NCI-H2171 treated with DMSO at 0.1 percent for 48 hours (cell line): Measurements from ENCODE around the gene OR9Q1.

Experiments used
- DNase-seq: peaks from one replicate; lab custom pipeline; 2025; lab: John Stamatoyannopoulos, UW

OR9Q1 gene

GRCh38 chr11:58030653-58031052 lies 7.0 kb downstream of the OR9Q1 start, which contains the start of gene OR6Q1:
OR6Q1 (plus strand) TSS chr11:58030953; CDS start chr11:58030953, 0 bp downstream.
- no peak for DNase-seq

- no peak for DNase-seq
These were observed 10.8 kb downstream of the OR9Q1 start for GRCh38 chr11:58034471-58034870.

DNA sequence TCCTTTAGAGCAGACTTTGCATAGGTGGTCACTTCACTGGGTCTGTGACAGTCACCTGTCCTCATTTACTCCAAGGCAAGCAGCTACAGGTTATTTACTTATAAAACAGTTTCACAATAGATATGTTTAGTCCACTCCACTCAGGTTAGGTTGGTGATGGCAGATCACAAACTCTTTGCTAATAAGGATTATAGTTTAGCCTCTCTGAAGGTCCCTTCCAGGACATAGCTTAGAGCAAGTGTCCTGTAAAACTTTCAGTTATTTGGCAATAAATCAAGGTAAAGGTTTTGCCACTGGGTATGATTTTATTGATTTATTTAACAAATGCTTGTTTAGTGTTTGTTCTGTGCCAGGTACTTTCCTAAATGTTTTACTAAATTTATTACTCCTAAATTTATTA lies 15.9 kb downstream of the OR9Q1 start:
- no peak for DNase-seq

DNA sequence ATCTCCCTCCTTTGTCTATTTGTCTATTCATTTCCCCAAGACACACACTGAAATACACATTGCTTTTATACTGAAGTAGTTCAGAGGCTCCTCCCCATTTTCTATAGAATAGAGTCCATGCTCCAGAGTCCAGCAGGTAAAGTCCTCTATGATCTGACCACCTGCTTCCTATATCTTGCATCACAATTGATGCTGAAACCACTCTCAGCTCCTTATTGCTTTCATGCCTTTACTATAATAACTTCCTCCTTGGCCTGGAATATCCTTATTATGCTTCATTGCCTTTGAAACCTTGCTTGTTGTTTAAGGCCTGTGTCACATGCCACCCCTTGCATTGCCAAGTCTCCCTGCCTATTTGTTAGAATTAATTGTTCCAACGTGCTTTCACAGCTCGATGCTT lies 19.7 kb downstream of the OR9Q1 start:
- DNase-seq: no peak

- DNase-seq: no peak
These were observed 22.6 kb downstream of the OR9Q1 start for GRCh38 chr11:58046231-58046630.

- no peak for DNase-seq
These were observed 24.1 kb downstream of the OR9Q1 start for GRCh38 chr11:58047818-58048217.

DNA sequence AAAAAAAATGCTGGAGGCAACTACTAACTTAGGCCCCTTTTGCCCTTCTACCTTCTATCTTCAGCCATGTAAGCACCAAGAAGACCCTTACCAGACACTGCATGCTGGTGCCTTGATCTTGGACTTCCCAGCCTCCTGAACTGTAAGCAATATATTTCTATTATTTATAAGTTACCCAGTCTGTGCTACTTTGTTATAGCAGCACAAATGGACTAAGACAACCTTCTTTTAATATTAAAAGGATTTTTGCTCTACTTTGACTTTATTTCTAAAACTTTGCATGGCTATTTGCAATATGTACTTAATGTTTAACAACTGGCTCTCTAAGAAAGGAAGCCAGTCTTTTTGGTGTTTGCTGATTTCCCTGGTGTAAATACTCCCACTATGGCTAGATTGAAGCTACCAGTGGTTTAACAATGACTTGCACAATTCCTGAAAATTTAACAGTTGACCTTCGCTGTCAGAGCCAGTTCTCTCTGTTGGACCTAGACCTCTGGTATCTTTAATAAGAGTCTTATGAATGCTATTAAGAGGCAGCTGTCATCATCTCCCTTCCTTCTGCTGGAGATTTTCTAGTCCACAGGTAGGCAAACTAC lies 32.2 kb downstream of the OR9Q1 start:
- DNase-seq: no peak

DNA sequence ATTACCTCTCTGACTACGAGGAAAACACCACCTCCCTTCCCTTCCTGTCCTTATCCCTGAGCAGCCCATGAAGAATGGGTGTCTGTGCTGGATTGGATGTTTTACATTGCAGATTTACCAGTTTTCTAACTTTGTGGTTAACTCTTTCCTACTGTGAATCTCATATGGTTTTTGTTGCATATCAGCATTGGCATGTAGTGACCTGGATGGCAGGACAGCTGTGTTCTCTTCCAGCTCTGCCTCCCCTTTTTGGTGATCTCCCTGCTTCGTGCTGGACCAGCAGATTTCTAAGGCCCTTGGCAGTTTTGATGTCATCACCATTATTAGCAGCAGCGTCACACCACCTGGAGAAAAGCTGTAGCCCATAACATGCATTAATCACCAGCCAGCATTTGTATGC lies 33.8 kb downstream of the OR9Q1 start:
- no peak for DNase-seq

DNA sequence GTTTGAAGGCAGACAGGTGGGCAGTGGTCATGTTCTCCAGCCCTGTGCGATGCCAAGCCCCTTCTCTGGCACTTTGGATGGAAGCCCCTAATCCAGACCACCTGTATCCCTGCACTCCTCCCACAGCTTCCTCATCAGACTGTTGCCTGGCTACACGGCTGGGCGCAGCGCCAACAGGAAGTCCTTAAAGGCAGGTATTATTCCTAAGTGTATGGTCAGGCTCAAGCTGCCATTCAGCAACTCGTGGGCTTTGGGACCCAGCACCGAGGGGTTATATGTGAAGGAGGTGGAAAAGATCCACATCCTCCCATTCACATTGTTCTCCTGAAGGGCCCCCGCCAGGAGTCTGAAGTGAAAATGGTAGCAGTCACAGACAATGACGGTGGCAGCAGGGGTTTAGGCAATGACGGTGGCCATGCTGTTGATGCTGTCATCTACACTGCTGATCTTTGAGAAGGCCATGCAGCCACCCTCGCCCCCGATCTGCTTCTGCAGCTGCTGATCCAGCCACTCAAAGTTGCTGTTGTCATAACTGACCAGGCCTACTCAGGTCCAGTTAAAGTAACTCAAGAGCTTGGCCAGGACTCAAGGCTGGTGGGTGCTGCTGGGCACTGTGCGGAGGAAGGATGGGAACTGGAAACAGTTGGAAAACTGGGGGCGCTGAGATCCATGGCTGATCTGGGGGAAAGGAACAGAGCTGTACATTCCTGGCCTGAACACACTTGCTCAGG lies 34.8 kb downstream of the OR9Q1 start:
- no peak for DNase-seq

DNA sequence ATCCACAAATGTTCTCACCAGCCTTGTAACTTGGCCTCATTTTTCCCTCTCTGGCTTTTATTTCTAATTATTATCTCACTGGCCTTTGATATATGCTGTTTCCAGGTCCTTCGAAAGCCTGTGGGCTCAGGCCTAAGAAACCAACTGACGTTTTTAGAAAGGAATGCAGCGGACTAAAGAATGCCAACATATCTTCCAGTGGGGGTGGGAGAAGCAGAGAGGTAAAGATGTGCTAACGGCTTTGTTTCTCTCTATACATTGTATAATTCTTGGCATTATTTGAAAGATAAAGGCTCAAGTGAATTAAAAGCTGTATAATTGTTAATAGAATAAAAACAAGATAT lies 35.3 kb downstream of the OR9Q1 start:
- DNase-seq: no peak

GRCh38 chr11:58060535-58060934 lies 36.9 kb downstream of the OR9Q1 start:
- no peak for DNase-seq

DNA sequence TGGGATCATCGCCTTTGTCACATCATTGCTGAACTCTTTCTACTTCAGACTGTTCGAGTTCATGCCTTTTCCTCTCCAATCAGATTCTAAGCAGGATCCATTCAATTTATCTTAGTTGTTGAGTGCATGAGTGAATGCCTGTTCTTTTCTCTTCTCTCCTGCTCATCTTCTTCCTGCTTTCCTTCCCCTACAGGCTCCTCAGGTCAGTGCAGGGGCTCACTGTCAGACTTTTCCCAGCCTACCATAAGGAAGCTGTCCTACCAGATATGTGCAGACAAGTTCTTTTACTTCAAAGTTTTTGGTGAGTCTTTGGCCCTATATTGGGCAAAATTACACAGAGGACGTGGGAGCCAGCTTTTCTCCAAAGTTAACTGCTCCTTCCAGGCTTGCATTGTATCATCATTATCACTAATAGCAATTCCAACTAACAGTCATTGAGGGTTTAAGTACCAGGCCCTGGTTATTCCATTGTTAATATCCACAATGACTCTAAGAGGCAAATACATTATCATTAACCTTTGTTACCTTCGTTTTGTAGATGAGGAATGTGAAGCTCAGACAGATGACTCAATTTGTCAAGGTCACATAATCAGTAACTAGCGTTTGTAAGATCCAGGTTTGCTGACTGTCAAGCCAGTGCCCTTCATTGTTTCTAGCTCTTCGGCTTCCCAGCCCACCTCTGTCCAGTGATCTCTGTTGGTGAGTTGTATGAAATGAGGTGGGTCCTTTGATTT lies 37.4 kb downstream of the OR9Q1 start:
- DNase-seq: no peak

GRCh38 chr11:58061813-58062212 lies 38.1 kb downstream of the OR9Q1 start:
- DNase-seq: no peak

- DNase-seq: no peak
These were observed 44.0 kb downstream of the OR9Q1 start for GRCh38 chr11:58067685-58068084.

GRCh38 chr11:58068655-58069054 lies 45.0 kb downstream of the OR9Q1 start:
- no peak for DNase-seq

DNA sequence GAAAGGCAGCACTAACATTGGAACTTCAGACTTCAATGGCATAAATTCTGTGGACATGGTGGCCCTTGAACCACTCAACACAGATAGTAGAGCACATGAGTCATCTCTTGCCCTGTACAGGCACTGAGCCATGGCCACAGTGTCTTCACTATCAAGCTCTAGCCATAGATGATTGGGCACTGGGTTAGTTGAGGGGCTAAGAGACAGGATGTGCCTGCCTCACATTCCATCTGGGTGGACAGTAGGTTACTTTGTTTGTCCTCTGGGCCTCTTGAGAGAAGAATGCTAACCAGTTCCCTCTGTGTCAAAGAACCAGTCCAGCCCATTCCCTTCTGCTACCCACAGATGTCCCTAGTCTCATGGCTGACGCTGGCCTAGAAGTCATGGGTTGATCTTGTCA lies 46.9 kb downstream of the OR9Q1 start:
- no peak for DNase-seq

- no peak for DNase-seq
These were observed 52.1 kb downstream of the OR9Q1 start for GRCh38 chr11:58075781-58076180.

- no peak for DNase-seq
These were observed 62.8 kb downstream of the OR9Q1 start for GRCh38 chr11:58086528-58086927.

- DNase-seq: no peak
These were observed 73.8 kb downstream of the OR9Q1 start for GRCh38 chr11:58097437-58097836.

- no peak for DNase-seq
These were observed 97.4 kb downstream of the OR9Q1 start for GRCh38 chr11:58121096-58121495.

DNA sequence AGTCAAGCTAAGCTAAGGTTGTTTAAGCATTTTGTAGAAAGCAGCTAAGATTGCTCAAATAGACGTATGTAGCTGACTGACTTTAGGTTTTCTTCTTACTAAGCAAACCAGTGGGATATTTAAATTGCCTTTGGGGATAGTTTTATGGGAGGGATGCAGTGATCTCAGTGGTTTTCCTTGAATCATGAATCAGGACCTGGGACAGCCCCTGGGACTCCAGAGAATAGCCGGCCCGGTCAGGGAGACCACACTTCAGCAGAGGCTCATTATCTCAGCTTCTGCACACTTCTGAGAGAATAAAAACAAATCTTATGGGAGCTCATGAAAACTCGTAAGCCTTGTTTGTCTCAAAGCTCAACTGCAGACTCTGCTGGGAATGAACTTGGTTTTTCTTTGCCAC lies 101.8 kb downstream of the OR9Q1 start, which contains the start of gene OR9I1:
Gene OR9I1 (minus strand): TSS at position 62 of the 400 bp plus-strand sequence. CDS start 6,086 bp downstream, outside the sequence.
- DNase-seq: no peak

DNA sequence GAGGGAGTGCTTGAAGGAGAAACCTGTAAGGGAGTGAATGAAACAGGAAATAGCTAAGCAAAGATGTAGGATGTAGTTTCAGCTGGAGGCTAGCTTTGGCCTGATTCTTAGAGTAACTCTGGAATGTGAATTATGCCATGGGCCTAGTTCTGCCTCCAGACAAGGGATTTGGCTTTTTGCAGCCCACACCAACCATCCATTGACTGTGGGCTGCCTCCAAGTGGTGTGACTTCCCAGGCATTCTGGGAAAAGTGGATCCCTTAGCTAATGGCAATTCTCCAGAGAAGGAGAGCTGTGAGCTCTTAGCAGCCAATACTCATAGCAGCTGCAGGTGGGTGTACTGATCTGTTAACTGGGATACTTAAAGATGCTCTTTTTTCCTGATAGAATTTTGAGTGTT lies 103.7 kb downstream of the OR9Q1 start:
- DNase-seq: no peak
